HepG2 (cell line): ENCODE measurements around the gene CD151. TPM values are rescaled to one million over a fixed set of nuclear protein-coding genes. Genes with fewer than 3 reads are reported as not detected.

Experiments
- AGO1 ChIP-seq: fragments of 200-400 bp; formaldehyde crosslinking; IDR thresholded peaks from 2 replicates; pipeline ENCODE4 v1.6.1; 2017; ENCODE audit warnings: mild to moderate bottlenecking, low read depth, low read length, moderate library complexity; ENCODE audit not compliant: poor library complexity, severe bottlenecking
- DMAP1 ChIP-seq: IDR thresholded peaks from 2 replicates; pipeline ENCODE4 v1.6.1; 2016
- DNMT3B ChIP-seq: conservative IDR thresholded peaks from 2 replicates; pipeline ENCODE4 v1.6.1; 2016; ENCODE audit warnings: missing biosample characterization, control low read depth
- FOXA1 ChIP-seq, 2 experiments: fragments of 450-650 bp in 1 of 2; sonication (generic) in 1 of 2; formaldehyde crosslinking in 1 of 2; IDR thresholded peaks; 2 replicates each; pipeline versions ENCODE4 v1.4.0 to v1.6.1; 2016 to 2020; ENCODE audit warnings: missing genetic modification reagents in 1 of 2
- GABPB1 ChIP-seq: IDR thresholded peaks from 2 replicates; pipeline ENCODE4 v1.6.1; 2016; ENCODE audit warnings: mild to moderate bottlenecking, missing genetic modification reagents, moderate library complexity, missing compliant biosample characterization
- KDM2A ChIP-seq: sonication (generic); formaldehyde crosslinking; IDR thresholded peaks from 2 replicates; pipeline ENCODE4 v1.4.0; 2020; ENCODE audit warnings: low read depth, missing genetic modification reagents, borderline replicate concordance
- MXI1 ChIP-seq: IDR thresholded peaks from 3 replicates; pipeline ENCODE4 v1.6.1; 2012; ENCODE audit warnings: low read depth, low read length, inconsistent platforms, borderline replicate concordance
- PBX2 ChIP-seq: IDR thresholded peaks from 2 replicates; pipeline ENCODE4 v1.6.1; 2016; ENCODE audit warnings: control low read depth
- RBM39 ChIP-seq: fragments of 200-400 bp; formaldehyde crosslinking; IDR thresholded peaks from one replicate; pipeline ENCODE4 v1.6.1; 2018; ENCODE audit warnings: antibody characterized with exemption, mild to moderate bottlenecking, low read depth, low read length; ENCODE audit not compliant: poor library complexity, severe bottlenecking
- SRY ChIP-seq: sonication (generic); formaldehyde crosslinking; IDR thresholded peaks from 2 replicates; pipeline ENCODE4 v1.8.0; 2022; ENCODE audit warnings: mild to moderate bottlenecking, missing genetic modification reagents
- TMF1 ChIP-seq: sonication (generic); formaldehyde crosslinking; IDR thresholded peaks from 2 replicates; pipeline ENCODE4 v1.8.1; 2022; ENCODE audit warnings: low read depth, missing genetic modification reagents
- USF2 ChIP-seq, 2 experiments: sonication (generic) in 1 of 2; formaldehyde crosslinking in 1 of 2; IDR thresholded peaks; 2 replicates each; pipeline versions ENCODE4 v1.5.1 to v1.6.1; 2011 to 2020; ENCODE audit warnings: borderline replicate concordance in 1 of 2, low read depth in 1 of 2, low read length in 1 of 2, mild to moderate bottlenecking in 1 of 2, missing genetic modification reagents in 1 of 2, moderate library complexity in 1 of 2
- ZBTB25 ChIP-seq: IDR thresholded peaks from 2 replicates; pipeline ENCODE4 v1.6.1; 2018; ENCODE audit warnings: missing genetic modification reagents
- ZBTB46 ChIP-seq: sonication (generic); formaldehyde crosslinking; IDR thresholded peaks from 2 replicates; pipeline ENCODE4 v1.4.0; 2020; ENCODE audit warnings: mild to moderate bottlenecking, missing genetic modification reagents, borderline replicate concordance
- ZMAT3 ChIP-seq: sonication (generic); formaldehyde crosslinking; conservative IDR thresholded peaks from 2 replicates; pipeline ENCODE4 v1.7.0; 2021; ENCODE audit warnings: missing genetic modification reagents
- ZNF138 ChIP-seq: sonication (generic); formaldehyde crosslinking; IDR thresholded peaks from 2 replicates; pipeline ENCODE4 v1.5.0; 2020; ENCODE audit warnings: mild to moderate bottlenecking, low read depth, missing genetic modification reagents
- ZNF253 ChIP-seq: sonication (generic); formaldehyde crosslinking; IDR thresholded peaks from 2 replicates; pipeline ENCODE4 v1.8.0; 2022; ENCODE audit warnings: mild to moderate bottlenecking, missing genetic modification reagents, borderline replicate concordance
- ZNF274 ChIP-seq: sonication (generic); formaldehyde crosslinking; IDR thresholded peaks from 2 replicates; pipeline ENCODE4 v1.5.1; 2020; ENCODE audit warnings: mild to moderate bottlenecking, missing genetic modification reagents
- ZNF3 ChIP-seq: IDR thresholded peaks from 2 replicates; pipeline ENCODE4 v1.7.0; 2017; ENCODE audit warnings: inconsistent platforms
- ZNF343 ChIP-seq: sonication (generic); formaldehyde crosslinking; IDR thresholded peaks from 2 replicates; pipeline ENCODE4 v1.4.0; 2020; ENCODE audit warnings: mild to moderate bottlenecking, missing genetic modification reagents
- ZNF446 ChIP-seq: sonication (generic); formaldehyde crosslinking; IDR thresholded peaks from 2 replicates; pipeline ENCODE4 v1.5.0; 2020; ENCODE audit warnings: mild to moderate bottlenecking, missing genetic modification reagents
- ZNF780A ChIP-seq: sonication (generic); formaldehyde crosslinking; IDR thresholded peaks from 2 replicates; pipeline ENCODE4 v1.8.0; 2022; ENCODE audit warnings: mild to moderate bottlenecking, missing genetic modification reagents, moderate library complexity
- ZNF891 ChIP-seq: sonication (generic); formaldehyde crosslinking; IDR thresholded peaks from 2 replicates; pipeline ENCODE4 v1.5.0; 2020; ENCODE audit warnings: mild to moderate bottlenecking, missing genetic modification reagents
- polyA plus RNA-seq, 8 experiments: library from polyadenylated mRNA; depleted of rRNA in 3 of 8; stranded (reverse) in 7 of 8; unstranded in 1 of 8; fragments of >200 nt; fragmentation: Illumina TruSeq in 4 of 8; extraction: Trizol in 4 of 8; gene quantifications; 2 replicates each; pipeline versions ENCODE4 v1.2.1 to v1.2.3, GENCODE V29; 2011 to 2016; ENCODE audit warnings: low read depth in 4 of 8, missing spikeins in 1 of 8, mixed read lengths in 1 of 8; ENCODE audit not compliant: insufficient read depth in 1 of 8
- total RNA-seq, 5 experiments: library from RNA; depleted of rRNA; stranded (reverse); fragments of >200 nt; fragmentation: Illumina TruSeq; extraction: Trizol; gene quantifications; 2 replicates each; pipeline ENCODE4 v1.2.3, GENCODE V29; 2016; ENCODE audit warnings: low read depth in 1 of 5

Gene CD151
- total and polyA plus RNA-seq, 2 of the 13 experiments (the other 11 are each of a cell fraction or from before 2014, with no cell fraction given): 125 to 197 TPM

- TF ChIP-seq USF2 (IDR thresholded peaks at IDR 0.05; ENCODE audit: low read depth, low read length) (peak; percentile 48; the same call in 1 of the 2 replicates), USF2 (CRISPR knock-in tag; IDR thresholded peaks at IDR 0.05; ENCODE audit: borderline replicate concordance) (peak; percentile 14; the same call in 1 of the 2 replicates), TMF1 (CRISPR knock-in tag) (peak; percentile 59; the same call in 1 of the 2 replicates), ZNF891 (CRISPR knock-in tag) (peak; percentile 37; the same call in 1 of the 2 replicates), ZBTB25 (no peak), ZNF3 (CRISPR knock-in tag) (no peak), GABPB1 (CRISPR knock-in tag) (peak; percentile 37; the same call in 1 of the 2 replicates), AGO1 (peak; percentile 65), ZNF446 (CRISPR knock-in tag) (no peak), MXI1 (peak; percentile 52; the same call in 1 of the 3 replicates), KDM2A (CRISPR knock-in tag) (peak; percentile 81; the same call in 1 of the 2 replicates), ZNF343 (CRISPR knock-in tag) (no peak), DNMT3B (CRISPR knock-in tag) (no peak), ZNF253 (no peak), ZMAT3 (CRISPR knock-in tag) (no peak), ZNF274 (CRISPR knock-in tag) (peak; percentile 87), RBM39 (peak; percentile 71), SRY (CRISPR knock-in tag) (peak; percentile 31; the same call in 1 of the 2 replicates), ZNF138 (CRISPR knock-in tag) (no peak), ZNF780A (CRISPR knock-in tag) (no peak), ZBTB46 (no peak), FOXA1 (IDR thresholded peaks at IDR 0.05) (no peak), FOXA1 (CRISPR knock-in tag; IDR thresholded peaks at IDR 0.05) (0 out of 2 replicates have a peak, but pooled peaks have one; percentile 2), PBX2 (CRISPR knock-in tag) (no peak), DMAP1 (peak; percentile 48; the same call in 1 of the 2 replicates)
Observed at GRCh38 chr11:830295-831117, 2.2 kb upstream of the CD151 start (continued).
